Progenitor cell of endocrine pancreas (in vitro differentiated cells): ENCODE results near the gene OSBPL1A. TPM values are rescaled to one million over a fixed set of nuclear protein-coding genes. Genes with fewer than 3 reads are reported as not detected.

ENCODE experiments used
- microRNA-seq: library from miRNA; unstranded; fragments of <30 nt; microRNA quantifications from one replicate; pipeline ENCODE4 v1.1.0, GENCODE V29; 2020; ENCODE audit warnings: borderline number of aligned reads; ENCODE audit not compliant: unreplicated experiment
- total RNA-seq: library from RNA; stranded (reverse); gene quantifications from 2 replicates; pipeline ENCODE4 v1.2.1, GENCODE V29; 2021

Gene OSBPL1A
- total RNA-seq, 1 donor from 2014 or later = 15.0 TPM

Small RNAs within 50 kb of the gene (microRNA-seq; reads per million reads assigned to microRNA genes)
- gene MIR320C2 = 3.0 reads per million

Other genes starting within 250 kb of the OSBPL1A start
- 28.1 and 29.7 TPM in 2 replicates for gene IMPACT, start 28.8 kb upstream of the OSBPL1A start, total RNA-seq
- not detected in 2 replicates for gene HRH4, start 62.8 kb upstream of the OSBPL1A start, total RNA-seq